NOMO-1 (cell line): ENCODE measurements around the gene NBAS.

ENCODE experiments used
- DNase-seq, 2 experiments: peaks; one replicate each; lab custom pipeline; 2025; ENCODE audit not compliant: unreplicated experiment in 2 of 2; lab: John Stamatoyannopoulos, UW

NBAS gene

DNA sequence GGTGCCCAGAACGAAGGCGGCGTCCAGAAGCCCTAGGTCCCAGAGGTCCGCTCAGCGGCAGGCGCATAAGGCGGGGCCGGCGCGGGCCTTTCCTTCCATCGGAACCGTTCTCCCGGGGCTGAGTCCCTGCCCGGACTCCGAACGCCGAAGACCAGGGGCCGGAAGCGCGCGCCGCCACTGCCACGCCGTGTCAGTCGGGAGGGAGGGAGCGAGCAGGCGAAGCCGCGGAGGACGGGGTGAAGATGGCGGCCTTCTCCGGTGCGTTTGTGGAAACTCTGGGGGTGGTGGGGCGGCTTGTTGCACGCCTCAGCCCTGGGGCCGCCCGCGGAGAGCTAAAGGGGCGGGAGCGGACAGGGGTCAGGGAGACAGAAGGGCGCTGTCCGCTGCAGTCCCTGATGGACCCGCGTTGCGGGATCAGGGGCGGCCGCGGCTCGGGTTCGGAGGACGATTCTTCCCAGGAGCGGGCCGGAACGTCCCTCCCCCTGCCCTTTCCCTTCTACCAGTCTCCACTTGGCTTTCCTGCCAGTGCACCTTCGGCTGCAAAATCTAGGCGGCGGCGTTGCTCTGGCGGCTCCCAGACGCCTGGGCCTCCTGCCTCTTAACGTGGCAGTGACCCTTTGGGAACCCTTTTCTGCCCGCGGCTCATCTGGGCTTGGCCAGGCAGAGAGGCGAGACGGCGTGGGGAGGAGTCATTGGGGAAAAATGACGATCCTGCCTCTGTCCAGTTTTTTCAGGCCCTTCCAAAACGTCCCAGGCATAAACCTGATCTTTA is 30.7 kb upstream of the NBAS start, which contains the start of gene DDX1:
Gene DDX1, plus strand, starts transcription at position 177 of the 772 bp plus-strand sequence. Its CDS starts 66 bp downstream, at position 243.
- peak; percentile 69 to 82 for DNase-seq

DNA sequence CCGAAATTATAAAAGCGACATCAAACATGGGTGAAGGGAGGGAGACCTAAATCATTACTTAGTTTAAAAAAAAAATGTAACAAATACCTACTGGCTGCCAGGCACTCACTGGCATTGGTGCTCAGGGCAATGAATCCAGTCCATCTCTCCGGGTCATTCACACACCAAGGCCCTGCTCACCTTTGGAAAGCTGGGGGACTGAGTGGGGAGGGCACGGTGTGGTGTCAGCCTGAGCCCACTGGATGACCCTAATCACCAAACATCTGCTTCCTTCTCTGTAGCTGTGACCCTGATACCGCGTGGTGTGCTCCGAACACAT is 30.2 kb upstream of the NBAS start:
- DNase-seq = no peak

DNA sequence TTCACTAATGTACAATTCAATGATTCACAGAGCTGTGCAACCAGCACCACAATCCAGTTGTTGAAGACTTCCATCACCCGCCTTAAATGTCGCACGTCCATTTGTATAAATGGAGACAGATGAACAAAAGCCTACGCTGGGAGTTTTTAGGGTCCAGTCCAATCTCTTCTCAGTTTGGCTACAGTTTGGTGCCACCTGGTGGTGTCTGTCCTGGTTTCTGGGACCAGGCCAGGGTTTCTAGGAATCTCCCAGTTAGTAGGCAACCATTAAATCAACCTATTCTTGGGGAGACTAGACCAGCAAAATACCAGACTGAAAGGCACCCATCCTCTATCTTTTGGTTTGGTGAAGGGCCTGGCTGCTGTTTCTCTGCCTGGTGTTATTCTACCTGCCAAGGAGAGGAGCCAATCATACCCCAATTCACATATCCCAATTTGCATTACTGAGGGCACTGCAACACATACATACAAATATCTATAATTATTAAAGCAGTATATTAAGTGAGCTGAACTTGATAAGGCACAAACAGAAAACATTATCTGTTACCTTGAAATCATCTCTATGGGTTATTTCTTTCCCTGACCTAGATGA is 27.3 kb upstream of the NBAS start:
- no peak for DNase-seq

DNA sequence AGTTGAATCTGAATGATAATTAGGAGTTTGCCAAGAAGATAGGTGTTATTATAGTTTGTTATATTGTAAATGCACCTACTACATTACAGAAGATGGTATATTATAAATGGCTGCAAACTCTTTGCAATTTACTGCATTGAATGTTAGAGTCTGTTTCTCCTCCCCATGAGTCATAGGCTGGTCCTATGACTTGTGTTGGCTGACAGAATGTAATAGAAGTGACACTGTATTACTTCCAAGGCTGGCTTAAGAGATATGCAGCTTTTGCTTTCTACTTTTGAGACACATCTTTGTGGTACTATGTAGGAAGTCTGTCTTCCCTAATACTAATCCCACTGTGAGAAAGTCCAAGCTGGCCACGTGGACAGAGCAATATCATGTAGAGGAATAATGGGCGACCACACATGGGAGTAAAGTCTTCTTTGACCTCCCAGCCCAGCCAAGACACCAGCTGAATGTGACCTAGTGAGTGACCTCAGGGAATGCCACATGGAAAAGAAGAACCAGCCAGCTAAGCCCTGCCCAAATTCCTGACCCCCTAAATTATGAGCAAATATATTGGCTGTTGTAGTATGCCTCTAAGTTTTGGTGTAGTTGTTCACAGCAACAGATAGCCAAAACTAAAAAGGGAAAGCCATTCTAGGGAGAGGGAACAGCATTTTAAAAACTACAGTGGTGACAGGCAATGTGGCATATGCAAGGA is 23.8 kb upstream of the NBAS start:
- DNase-seq = no peak

DNA sequence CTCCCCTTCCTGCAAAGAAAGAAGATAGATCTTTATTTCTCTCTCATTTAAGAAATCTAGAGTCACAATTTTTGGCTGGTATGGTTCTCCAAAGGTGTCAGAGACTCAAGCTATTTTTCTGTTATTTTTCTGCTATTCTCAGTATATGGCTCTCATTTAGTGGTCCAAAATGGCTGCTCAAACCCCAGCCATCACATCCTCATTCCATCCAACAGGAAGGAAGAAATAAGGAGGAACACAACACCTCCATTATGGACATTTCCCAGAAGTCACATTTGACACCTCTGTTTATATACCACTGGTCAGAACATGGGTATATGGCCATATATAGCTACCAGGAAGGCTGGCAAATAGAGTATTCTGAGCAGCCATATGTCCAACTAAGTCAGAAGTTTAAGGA is 23.2 kb upstream of the NBAS start:
- no peak for DNase-seq

DNA sequence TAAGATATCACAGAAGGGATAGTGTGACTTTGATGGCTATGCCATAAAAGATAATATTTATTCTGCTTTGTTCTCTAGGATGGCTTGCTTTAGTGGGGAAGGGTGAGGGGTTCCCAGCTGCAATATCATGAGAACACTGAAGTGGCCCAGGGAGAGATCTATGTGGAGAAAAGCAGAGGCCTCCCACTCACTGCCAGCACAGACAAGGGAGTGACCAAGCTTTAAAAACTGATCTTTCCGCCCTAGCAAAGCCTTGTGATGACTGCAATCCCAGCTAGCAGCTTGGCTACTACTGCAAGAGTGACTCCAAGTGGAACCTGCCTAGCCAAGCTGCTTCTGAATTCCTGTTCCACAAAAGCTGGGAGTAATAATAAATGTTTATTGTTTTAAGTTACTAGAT is 22.7 kb upstream of the NBAS start:
- DNase-seq = no peak

DNA sequence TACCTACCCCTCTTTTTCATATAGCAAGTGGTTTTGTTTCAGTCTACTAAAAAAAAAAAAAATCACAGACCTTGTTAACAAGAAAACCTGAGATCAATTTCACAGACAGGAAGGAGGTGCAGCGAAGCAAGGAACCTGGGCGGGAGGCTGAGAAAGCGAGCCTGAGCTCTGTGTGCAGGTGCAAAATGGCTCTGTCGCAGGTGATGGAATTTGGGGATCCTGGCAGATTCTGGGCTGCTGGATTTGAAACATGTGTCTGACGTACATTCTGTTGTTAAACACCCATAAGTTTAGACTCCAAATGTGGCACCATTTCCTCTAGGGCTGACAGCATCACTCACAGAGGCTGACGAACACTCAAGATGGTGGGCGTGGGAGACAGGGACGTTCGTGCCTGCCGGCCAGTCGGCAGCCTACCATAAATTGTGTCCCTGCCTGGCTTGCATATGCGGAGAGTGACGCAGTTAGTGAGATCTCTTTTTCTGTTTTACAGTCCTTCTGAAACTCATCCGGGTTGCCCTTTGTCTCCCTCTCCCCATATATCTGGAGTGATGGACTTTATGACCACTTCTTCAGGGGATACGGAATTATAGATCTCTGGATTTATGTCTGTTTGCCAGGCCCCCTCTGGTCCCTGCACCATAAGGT is 21.7 kb upstream of the NBAS start:
- no peak for DNase-seq

DNA sequence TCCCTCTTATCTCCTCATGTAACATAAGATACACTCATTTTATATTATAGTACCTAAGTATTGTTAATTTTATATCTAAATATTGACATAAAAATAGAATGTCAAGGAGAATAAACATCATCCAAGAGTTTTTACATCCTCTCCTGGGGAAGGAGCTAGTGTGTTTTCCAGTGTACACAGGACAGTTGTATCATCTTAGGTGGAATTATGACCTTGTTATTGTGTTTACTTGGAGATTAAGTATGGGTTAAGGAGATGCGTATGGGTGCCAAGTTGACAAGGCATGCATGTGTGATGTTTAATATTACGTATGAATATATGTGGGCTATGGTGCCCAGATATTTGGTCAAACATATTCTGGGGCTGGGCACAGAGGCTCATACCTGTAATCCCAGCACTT is 19.3 kb upstream of the NBAS start:
- DNase-seq = no peak

DNA sequence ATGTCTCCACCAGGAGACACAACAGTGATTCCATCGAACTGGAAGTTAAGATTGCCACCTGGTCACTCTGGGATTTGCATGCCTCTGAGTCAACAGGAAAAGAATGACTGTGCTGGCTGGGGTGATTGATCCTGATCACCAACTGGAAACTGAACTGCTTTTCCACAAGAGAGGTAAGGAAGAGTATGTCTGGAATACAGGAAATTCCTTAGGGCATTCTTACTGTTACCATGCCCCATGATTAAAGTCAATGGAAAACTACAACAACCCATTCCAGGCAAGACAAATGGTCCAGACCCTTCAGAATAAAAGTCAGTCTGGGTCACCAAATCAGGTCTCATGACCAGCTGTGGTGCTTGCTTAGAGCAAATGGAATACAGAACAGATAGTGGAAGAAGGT is 18.5 kb upstream of the NBAS start:
- DNase-seq = no peak

DNA sequence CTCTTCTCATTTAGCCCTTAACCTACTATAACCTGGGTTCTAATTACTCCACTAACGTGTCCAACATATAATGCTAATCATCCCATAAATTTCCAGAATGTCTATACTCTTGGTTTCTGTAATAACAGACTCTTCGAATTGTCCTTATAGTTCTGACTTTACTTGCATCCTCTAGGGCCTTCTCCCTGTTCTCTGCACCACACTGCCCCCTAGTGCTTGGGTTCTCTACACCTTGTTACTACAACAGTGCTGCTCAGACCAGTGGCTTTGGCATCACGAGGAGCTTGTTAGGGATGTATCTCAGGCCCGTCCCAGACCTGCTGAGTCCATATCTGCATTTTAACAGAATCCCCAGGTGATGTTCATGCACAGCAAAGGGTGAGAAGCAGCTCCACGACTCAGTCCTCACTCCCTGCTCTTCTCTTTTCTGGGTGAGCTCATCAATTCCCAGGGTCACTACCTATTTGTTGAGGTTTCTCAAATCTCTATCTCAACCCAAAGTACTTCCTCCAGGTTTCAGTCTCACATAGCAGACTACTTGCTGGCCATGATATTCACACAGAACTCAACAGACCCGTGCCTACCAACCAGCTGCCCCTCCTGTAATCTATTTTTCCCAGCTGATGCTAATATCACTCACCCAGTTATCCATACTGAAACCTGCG is 16.1 kb upstream of the NBAS start:
- peak; percentile 62 to 63 for DNase-seq

DNA sequence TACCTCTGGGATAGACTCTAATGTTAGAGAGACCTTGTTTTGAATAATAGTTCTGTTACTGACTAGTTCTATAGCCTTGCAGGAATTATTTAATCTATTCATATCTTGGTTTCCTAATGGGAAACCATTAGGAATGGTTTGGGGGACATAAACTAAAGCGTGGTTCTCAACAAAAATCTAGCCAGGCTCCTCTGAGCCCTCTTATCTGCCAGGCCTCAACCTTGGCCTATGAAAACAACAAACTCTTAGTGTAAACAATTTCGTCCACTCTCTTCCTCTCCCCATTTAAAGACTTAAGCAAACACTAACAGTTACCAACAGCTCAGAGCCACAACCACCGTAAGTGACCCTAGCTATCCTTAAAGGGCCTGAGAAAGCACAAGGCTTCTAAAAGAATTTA is 10.6 kb upstream of the NBAS start:
- no peak for DNase-seq

DNA sequence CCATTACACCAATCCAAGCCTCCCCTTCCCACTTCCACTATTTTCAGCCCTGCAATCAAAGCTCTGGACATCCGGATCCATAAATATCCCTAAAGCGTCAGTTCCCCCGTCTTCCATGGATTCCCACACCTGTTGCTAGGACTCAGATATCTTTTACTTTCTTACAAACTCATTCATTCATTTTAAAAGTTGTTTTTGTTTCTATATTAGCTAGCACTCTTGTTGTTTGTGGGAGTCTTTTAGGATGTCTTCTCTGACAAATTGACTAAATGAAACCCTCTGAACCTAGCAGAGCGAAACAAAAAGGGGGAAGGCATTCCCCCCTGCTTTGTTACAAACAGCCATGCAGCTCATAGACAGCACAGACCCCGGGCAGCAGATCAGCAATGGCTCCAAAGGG is 9.0 kb upstream of the NBAS start:
- no peak for DNase-seq

DNA sequence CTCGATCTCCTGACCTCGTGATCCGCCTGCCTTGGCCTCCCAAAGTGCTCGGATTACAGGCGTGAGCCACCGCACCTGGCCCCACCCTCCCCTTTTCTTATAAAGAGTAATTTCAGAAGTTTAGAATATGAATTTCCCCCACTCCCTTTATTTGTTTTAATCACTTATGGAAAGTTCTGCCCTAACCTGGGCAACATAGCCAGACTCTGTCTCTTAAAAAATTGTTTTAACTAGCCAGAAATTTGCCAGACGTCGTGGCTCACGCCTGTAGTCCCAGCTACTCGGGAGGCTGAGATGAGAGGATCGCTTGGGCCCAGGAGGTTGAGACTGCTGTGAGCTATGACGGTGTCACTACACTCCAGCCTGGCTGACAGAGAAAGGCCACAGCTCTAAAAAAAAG is 7.7 kb upstream of the NBAS start:
- DNase-seq = no peak

DNA sequence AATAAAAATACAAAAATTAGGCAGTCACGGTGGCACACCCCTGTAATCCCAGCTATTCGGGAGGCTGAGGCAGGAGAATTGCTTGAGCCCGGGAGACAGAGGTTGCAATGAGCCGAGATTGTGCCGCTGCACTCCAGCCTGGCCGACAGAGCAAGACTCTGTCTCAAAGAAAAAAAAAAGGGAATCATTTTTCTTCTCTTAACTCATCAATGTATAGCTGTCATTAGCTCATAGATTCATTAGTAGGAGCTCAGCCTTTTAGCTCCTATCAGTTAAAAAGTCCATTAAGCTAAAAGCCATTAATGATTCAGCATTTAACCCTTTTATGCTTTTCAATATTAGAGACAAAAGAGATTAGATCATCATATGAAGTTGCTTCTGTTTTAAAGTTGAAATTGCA is 5.8 kb upstream of the NBAS start:
- DNase-seq = no peak

DNA sequence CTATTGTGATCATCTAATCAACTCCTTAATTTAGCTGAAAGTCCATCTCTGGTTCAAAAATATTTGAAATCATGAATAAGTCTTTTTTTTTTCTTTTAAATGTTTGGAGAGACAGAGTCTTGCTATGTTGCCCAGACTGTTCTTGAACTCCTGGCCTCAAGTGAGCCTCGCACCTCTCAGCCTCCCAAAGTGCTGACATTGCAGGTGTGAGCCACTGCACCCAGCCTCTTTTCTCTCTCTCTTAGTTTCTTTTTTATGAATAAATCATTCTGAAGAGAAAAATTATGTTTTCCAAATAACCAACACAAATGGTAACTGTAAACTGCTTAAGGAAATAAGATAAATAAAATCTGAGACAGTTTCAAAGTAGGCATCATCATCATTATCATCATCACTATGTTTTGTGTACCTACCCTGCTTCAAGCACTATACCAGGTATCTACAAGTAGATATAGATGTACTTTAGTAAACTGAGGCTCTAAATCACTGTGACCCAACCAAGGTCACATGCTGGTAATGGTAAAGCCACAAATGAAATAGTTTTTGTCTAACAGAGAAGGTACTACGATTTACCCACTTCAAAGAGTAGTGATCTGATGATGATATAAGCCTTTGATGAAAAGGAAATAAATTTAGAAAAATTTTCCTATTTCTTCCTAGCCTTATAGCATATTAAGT is 5.0 kb upstream of the NBAS start:
- no peak for DNase-seq

DNA sequence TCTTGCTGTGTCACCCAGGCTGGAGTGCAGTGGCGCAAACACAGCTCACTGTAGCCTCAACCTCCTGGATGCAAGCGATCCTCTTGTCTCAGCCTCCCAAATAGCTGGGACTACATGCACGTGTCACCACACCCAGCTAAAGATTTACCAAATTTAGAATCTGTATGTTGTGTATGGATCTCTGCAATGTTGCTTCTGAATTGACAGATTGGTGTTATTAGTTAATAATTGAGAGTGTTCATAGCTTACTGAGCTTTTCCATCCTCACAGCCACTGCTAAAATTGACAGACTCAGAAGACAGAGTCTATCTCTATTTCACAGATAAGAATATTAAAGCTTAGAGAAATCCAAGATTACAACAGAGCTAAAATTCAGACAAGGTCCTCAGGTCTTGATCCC is 4.3 kb upstream of the NBAS start:
- DNase-seq = no peak

DNA sequence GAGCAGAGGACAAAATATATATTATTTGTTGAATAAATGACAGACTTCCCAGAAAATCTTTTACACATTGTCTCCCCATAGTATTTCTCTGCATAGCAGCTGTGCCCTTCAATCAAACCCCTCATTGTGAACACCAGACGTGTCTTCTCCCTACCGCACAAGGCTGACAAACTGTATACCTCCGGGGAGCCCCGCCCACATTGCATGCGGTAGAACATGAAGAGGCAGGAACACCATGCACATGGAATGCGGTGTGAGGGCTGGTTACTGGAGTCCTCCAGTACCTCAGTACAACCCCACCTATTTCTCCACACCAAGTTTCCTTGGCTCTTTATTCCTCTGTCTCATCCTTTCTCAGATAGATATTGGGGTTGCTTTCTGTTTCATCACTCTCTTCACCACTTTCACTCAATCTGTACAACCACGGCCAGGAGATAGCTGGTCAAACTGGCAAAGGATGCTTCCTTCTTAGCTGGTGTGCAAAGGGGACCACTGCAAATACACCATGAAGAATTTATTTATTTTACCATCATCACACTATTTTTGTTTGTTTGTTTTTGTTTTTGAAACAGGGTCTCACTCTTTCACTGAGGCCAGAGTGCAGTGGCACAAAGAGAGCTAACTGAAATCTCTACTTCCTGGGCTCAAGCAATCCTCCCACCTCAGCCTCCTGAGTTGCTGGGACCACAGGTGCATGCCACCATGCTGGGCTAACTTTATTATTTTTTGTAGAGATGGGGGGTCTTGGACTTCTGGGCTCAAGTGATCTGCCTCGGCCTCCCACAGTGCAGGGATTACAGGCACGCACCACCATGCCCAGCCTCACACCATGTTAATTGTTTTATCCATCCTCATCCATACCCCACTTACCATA is 2.3 kb upstream of the NBAS start:
- no peak for DNase-seq

DNA sequence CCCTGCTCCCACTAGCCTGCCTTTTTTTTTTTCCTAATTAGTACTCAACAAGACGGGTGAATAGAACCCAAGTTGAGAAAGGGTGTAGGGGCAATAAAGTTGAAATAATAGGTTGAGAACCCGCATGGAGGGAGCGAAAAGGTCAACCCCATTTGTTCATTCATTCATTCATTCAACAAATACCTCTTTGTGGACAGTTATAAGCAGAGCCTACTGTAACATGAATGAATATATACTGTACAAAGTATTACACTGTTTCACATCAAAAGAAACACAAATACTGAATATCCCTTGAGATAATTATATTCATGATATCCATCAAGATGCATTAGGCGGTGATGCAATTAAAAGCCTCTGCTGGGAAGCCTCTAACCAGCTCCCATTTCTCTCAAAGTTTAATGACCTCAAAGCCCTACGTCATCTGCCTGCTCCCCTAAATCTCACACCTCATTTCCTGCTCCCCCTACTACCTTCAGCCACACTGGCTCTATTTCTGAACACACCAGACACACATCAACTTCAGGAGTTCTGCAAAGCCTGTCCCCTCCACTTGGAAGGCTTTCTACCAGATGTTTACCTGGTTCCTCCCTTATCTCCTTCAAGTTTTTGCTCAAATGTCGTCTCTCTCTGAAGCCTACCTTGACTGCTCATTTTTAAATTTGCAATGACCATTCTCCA is 1.4 kb upstream of the NBAS start:
- DNase-seq = no peak
